Mesendoderm (in vitro differentiated cells): ENCODE results near the gene SRCIN1.

Source experiments
- DNase-seq: peaks from one replicate; pipeline ENCODE4 v3.0.0; 2013
- H2AK5ac ChIP-seq: 2 replicates; pipeline ENCODE4 v1.6.1; 2013; ENCODE audit warnings: low read length, inconsistent platforms
- H2BK120ac ChIP-seq: 2 replicates; pipeline ENCODE4 v1.6.1; 2013; ENCODE audit warnings: low read depth, mild to moderate bottlenecking, low read length, moderate library complexity, mixed read lengths
- H2BK15ac ChIP-seq: replicated peaks from 2 replicates; pipeline ENCODE4 v1.6.1; 2013; ENCODE audit warnings: low read depth, mild to moderate bottlenecking, moderate library complexity
- H2BK5ac ChIP-seq: 2 replicates; pipeline ENCODE4 v1.6.1; 2013; ENCODE audit warnings: low read length, inconsistent platforms
- H3K18ac ChIP-seq: 2 replicates; pipeline ENCODE4 v1.6.1; 2013; ENCODE audit warnings: mild to moderate bottlenecking, low read length, mixed read lengths
- H3K23ac ChIP-seq: one replicate; pipeline ENCODE4 v1.6.1; 2013; ENCODE audit warnings: low read length
- H3K27ac ChIP-seq: 2 replicates; pipeline ENCODE4 v1.5.1; 2013; ENCODE audit warnings: low read depth, mild to moderate bottlenecking, inconsistent platforms, low read length, moderate library complexity
- H3K27me3 ChIP-seq: 2 replicates; pipeline ENCODE4 v1.6.1; 2013; ENCODE audit warnings: low read length, control low read depth, mild to moderate bottlenecking, inconsistent platforms; ENCODE audit not compliant: insufficient read depth, poor library complexity
- H3K36me3 ChIP-seq: 2 replicates; pipeline ENCODE4 v1.6.1; 2013; ENCODE audit warnings: low read length, inconsistent platforms; ENCODE audit not compliant: control insufficient read depth, insufficient read depth
- H3K4ac ChIP-seq: one replicate; pipeline ENCODE4 v1.6.1; 2013; ENCODE audit warnings: low read depth, mild to moderate bottlenecking, low read length, moderate library complexity
- H3K4me1 ChIP-seq: 2 replicates; pipeline ENCODE4 v1.6.1; 2013; ENCODE audit warnings: low read depth, low read length, inconsistent platforms; ENCODE audit not compliant: control insufficient read depth
- H3K4me2 ChIP-seq: 2 replicates; pipeline ENCODE4 v1.6.1; 2013; ENCODE audit warnings: low read length
- H3K4me3 ChIP-seq: 2 replicates; pipeline ENCODE4 v1.5.1; 2013; ENCODE audit warnings: mild to moderate bottlenecking, low read length
- H3K56ac ChIP-seq: one replicate; pipeline ENCODE4 v1.6.1; 2013; ENCODE audit warnings: low read length
- H3K79me1 ChIP-seq: 2 replicates; pipeline ENCODE4 v1.6.1; 2013; ENCODE audit warnings: low read length, inconsistent platforms
- H3K79me2 ChIP-seq: 2 replicates; pipeline ENCODE4 v1.6.1; 2013; ENCODE audit warnings: mild to moderate bottlenecking, low read length; ENCODE audit not compliant: control insufficient read depth, insufficient read depth
- H3K9ac ChIP-seq: 2 replicates; pipeline ENCODE4 v1.6.1; 2013; ENCODE audit warnings: low read length, inconsistent platforms
- H4K5ac ChIP-seq: one replicate; pipeline ENCODE4 v1.6.1; 2013; ENCODE audit warnings: low read length
- H4K8ac ChIP-seq: one replicate; pipeline ENCODE4 v1.6.1; 2013; ENCODE audit warnings: low read depth, mild to moderate bottlenecking, control low read depth, low read length, moderate library complexity
- WGBS: extraction: QIAGEN DNeasy Blood & Tissue Kit; methylation state at CpG from one replicate; pipeline ENCODE4 v1.1.7; 2013; ENCODE audit warnings: low lambda C conversion rate, missing lambda C conversion rate; ENCODE audit not compliant: insufficient coverage; ENCODE audit errors: extremely low coverage; 5-methylcytosine and 5-hydroxymethylcytosine counted together

The SRCIN1 gene

DNA sequence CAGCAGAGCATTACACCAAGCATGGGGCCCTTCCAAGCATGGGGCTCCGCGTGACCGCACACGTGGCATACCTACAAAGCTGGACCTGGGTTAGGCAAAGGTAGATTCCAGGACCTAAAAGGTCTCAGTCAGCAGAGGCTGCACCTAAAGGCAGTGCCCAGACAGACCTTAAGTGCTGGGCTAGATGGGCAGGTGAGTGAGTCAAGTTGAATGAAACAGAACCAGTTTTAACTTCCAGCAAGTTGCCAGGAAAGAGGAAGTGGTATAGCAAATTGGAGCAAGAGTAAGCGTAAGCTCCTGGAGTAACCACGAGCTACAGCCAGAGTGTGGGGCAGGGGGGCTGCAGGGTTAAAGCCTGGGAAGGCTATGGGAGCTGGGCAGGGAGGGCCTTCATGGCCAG, 49.5 kb downstream of the SRCIN1 start:
- DNase-seq: no peak
- H3K36me3 ChIP-seq: no peaks in the 10 kb centered on the region
- H4K5ac ChIP-seq: no peak overlapping the region
- H3K4me1 ChIP-seq: peaks cover 7% of the 10 kb centered on the region
- no CpG with 5 or more reads among the region's 6 CpGs for WGBS
- no peak overlapping the region for H3K56ac ChIP-seq
- no peak overlapping the region for H2BK5ac ChIP-seq
- H3K9ac ChIP-seq: no peak overlapping the region
- H3K18ac ChIP-seq: no peak overlapping the region
- no peak overlapping the region for H4K8ac ChIP-seq
- H3K27me3 ChIP-seq: peaks cover 12% of the 10 kb centered on the region
- no peak overlapping the region for H2BK15ac ChIP-seq
- no peak overlapping the region for H3K27ac ChIP-seq
- no peak overlapping the region for H3K4me3 ChIP-seq
- H3K23ac ChIP-seq: no peak overlapping the region
- no peaks in the 10 kb centered on the region for H3K79me1 ChIP-seq
- H3K4me2 ChIP-seq: no peak overlapping the region
- no peaks in the 10 kb centered on the region for H3K79me2 ChIP-seq
- no peak overlapping the region for H2BK120ac ChIP-seq
- no peak overlapping the region for H3K4ac ChIP-seq
- H2AK5ac ChIP-seq: no peak overlapping the region

DNA sequence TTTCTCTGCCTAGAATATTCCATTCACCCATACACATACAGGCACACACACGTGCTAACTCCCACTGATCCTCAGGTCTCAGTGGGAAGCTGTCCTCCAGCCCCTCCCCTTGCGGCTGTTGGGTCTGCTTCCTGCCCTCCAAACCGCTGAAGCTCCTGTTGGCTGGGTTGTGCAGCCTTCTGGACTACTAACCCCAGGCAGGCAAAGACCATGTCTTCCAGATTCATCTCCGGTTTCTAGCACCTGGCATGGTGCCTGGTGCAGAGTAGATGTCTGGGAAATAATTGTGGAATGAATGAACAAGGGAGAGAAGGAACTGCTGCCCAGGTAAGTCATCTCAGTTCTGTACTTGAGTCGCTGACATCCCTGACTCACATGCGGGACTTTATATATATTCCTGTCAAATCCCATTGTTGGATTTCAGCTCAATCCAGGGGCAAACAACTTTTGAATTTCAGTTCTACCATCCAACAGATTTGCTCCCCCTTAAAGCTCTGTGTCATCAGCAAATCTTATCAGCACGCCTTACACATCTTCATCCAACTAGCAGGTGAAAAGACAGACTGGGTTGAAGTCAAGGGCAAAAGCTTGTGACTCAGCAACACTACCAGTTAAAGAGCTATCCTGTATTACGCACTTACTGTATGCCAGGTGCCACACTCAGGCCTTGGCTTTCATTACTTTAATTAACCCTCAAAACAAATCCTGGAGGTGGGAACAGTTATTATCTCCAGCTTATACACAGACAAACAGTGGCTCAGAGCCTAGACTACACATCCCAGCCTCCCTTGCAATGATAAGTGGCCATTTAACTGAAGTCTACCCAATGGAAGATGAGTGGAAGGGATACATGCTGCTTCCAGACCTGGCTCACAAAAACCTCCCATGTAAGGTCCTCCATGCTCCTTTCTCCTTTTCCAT, 51.1 kb downstream of the SRCIN1 start:
- Histone ChIP-seq H3K56ac (no peak overlapping the region), H3K18ac (no peak overlapping the region)
- WGBS: no CpG with 5 or more reads among the region's 8 CpGs

DNA sequence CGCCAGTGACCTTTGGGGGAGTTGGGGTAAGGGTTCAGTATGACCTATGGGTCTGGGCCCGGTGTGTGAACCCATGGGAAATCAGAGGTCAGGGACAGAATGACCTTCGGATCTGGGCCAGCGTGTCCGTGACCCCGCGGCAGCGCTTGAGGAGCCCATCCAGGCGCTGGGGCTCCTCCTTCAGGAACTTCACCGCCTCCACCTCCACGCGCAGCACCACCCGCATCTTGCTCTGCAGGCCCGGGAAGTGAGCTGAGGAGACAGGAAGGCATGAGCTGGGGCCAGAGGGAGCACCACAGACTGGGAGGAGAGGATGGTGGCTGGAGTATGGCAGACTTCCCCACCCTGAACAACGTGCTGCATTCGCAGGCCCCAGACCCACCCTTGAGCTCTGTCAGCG, 53.4 kb downstream of the SRCIN1 start:
- no peak overlapping the region for H3K4me3 ChIP-seq
- H3K36me3 ChIP-seq: no peaks in the 10 kb centered on the region
- H3K4me1 ChIP-seq: no peaks in the 10 kb centered on the region
- H3K56ac ChIP-seq: no peak overlapping the region
- DNase-seq: no peak
- H3K18ac ChIP-seq: no peak overlapping the region
- H3K27me3 ChIP-seq: no peaks in the 10 kb centered on the region
- WGBS: no CpG with 5 or more reads among the region's 17 CpGs
- H2BK120ac ChIP-seq: no peak overlapping the region
- H3K4me2 ChIP-seq: no peak overlapping the region
- no peaks in the 10 kb centered on the region for H3K79me1 ChIP-seq
- no peak overlapping the region for H4K8ac ChIP-seq
- H4K5ac ChIP-seq: no peak overlapping the region
- no peak overlapping the region for H3K23ac ChIP-seq
- H3K79me2 ChIP-seq: no peaks in the 10 kb centered on the region
- H3K9ac ChIP-seq: no peak overlapping the region
- no peak overlapping the region for H3K27ac ChIP-seq
- no peak overlapping the region for H2BK15ac ChIP-seq
- H3K4ac ChIP-seq: no peak overlapping the region
- H2BK5ac ChIP-seq: no peak overlapping the region
- no peak overlapping the region for H2AK5ac ChIP-seq

More for the DNA sequence above, 51.1 kb downstream of the SRCIN1 start:
- Histone ChIP-seq H3K79me1 (no peaks in the 10 kb centered on the region), H3K4me3 (no peak overlapping the region), H2AK5ac (no peak overlapping the region), H3K27ac (no peak overlapping the region), H3K27me3 (no peaks in the 10 kb centered on the region), H4K8ac (no peak overlapping the region), H3K79me2 (no peaks in the 10 kb centered on the region), H4K5ac (no peak overlapping the region), H3K9ac (no peak overlapping the region), H3K23ac (no peak overlapping the region), H3K4ac (no peak overlapping the region), H2BK120ac (no peak overlapping the region), H2BK15ac (no peak overlapping the region), H3K36me3 (no peaks in the 10 kb centered on the region), H2BK5ac (no peak overlapping the region), H3K4me2 (no peak overlapping the region), H3K4me1 (peaks cover 7% of the 10 kb centered on the region)
- DNase-seq: no peak

DNA sequence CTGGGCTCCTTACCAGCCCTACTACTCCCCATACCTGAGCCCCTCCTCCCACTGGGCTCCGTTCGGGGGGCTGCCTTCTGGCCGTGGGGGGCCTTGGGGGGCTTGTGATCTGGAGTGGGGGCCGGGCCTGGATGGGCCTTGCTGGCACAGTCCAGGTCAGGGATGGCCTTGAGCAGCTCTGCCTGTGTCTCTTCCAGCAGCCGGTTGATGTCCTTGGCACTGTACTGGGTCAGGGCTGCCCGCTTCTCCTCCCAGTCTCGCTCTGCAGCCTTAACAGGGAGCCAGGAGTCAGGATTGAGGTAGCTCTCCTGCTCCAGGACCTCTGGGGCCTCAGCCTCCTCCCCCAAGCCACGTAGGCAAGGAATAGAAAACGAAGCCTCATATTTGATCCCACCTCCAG, 54.6 kb downstream of the SRCIN1 start:
- H3K4me2 ChIP-seq: no peak overlapping the region

GRCh38 chr17:38550661-38551060, 55.1 kb downstream of the SRCIN1 start:
- Histone ChIP-seq H3K36me3 (no peaks in the 10 kb centered on the region), H3K27ac (no peak overlapping the region), H2BK5ac (no peak overlapping the region), H2AK5ac (no peak overlapping the region), H2BK15ac (no peak overlapping the region), H3K23ac (no peak overlapping the region), H3K56ac (no peak overlapping the region), H3K27me3 (no peaks in the 10 kb centered on the region), H4K8ac (no peak overlapping the region), H3K9ac (no peak overlapping the region), H3K79me2 (no peaks in the 10 kb centered on the region), H3K18ac (no peak overlapping the region), H4K5ac (no peak overlapping the region), H3K4me1 (no peaks in the 10 kb centered on the region), H3K4ac (no peak overlapping the region), H3K4me2 (no peak overlapping the region), H3K4me3 (no peak overlapping the region), H3K79me1 (no peaks in the 10 kb centered on the region), H2BK120ac (no peak overlapping the region)
- no CpG with 5 or more reads among the region's 8 CpGs for WGBS
- no peak for DNase-seq

More for the DNA sequence above, 54.6 kb downstream of the SRCIN1 start:
- H3K79me1 ChIP-seq: no peaks in the 10 kb centered on the region
- H3K23ac ChIP-seq: no peak overlapping the region
- H3K4me1 ChIP-seq: no peaks in the 10 kb centered on the region
- H3K4me3 ChIP-seq: no peak overlapping the region
- no peaks in the 10 kb centered on the region for H3K79me2 ChIP-seq
- no CpG with 5 or more reads among the region's 9 CpGs for WGBS
- no peak overlapping the region for H2AK5ac ChIP-seq
- no peak overlapping the region for H3K9ac ChIP-seq
- H4K8ac ChIP-seq: no peak overlapping the region
- no peak for DNase-seq
- H3K4ac ChIP-seq: no peak overlapping the region
- H3K27ac ChIP-seq: no peak overlapping the region
- no peak overlapping the region for H2BK15ac ChIP-seq
- no peak overlapping the region for H2BK5ac ChIP-seq
- H3K18ac ChIP-seq: no peak overlapping the region
- no peak overlapping the region for H2BK120ac ChIP-seq
- no peaks in the 10 kb centered on the region for H3K36me3 ChIP-seq
- H3K27me3 ChIP-seq: no peaks in the 10 kb centered on the region
- H3K56ac ChIP-seq: no peak overlapping the region
- no peak overlapping the region for H4K5ac ChIP-seq
